Measurements from ENCODE around the gene NPEPPS. TPM values are rescaled to one million over a fixed set of nuclear protein-coding genes. Genes with fewer than 3 reads are reported as not detected.
"Not testable (repeated sequence)": the region's sequence is repeated elsewhere in the genome, so short reads cannot be mapped to it uniquely, and the experiment has no call there.

NPEPPS gene
- total and polyA plus RNA-seq, 2 of the 8 experiments (the other 6 are each of a cell fraction or from before 2014, with no cell fraction given): 53.6 to 118 TPM

GRCh38 chr17:47560517-47561043 is 29.7 kb downstream of the NPEPPS start:
- H3K23ac ChIP-seq (ENCODE audit: insufficient read length); H2BK20ac ChIP-seq (ENCODE audit: low read length); H3K27ac ChIP-seq (ENCODE audit: low read depth, low read length); H3K4me1 ChIP-seq (replicated peaks in 1 of 4; ENCODE audit: control insufficient read depth in 3 of 4, insufficient read depth in 4 of 4, low read length in 3 of 4); H2AK5ac ChIP-seq (ENCODE audit: low read depth, low read length); H3K4me3 ChIP-seq (ENCODE audit: extremely low read depth in 1 of 4, insufficient read depth in 2 of 4, low read depth in 3 of 4, low read length in 4 of 4); H2BK5ac ChIP-seq (ENCODE audit: low read depth, low read length); H3K23me2 ChIP-seq (ENCODE audit: low read depth, low read length); H2BK120ac ChIP-seq (replicated peaks; ENCODE audit: low read depth, low read length); H4K20me1 ChIP-seq (replicated peaks in 1 of 2; ENCODE audit: control insufficient read depth in 1 of 2, insufficient read depth in 2 of 2, low read length in 2 of 2); H3K79me1 ChIP-seq (ENCODE audit: low read depth, low read length); H3K9me3 ChIP-seq (ENCODE audit: insufficient read depth in 2 of 2, low read depth in 1 of 2, low read length in 1 of 2); H3K14ac ChIP-seq (ENCODE audit: insufficient read length); H3K27me3 ChIP-seq (replicated peaks in 1 of 4; ENCODE audit: control insufficient read depth in 3 of 4, extremely low read depth in 1 of 4, insufficient read depth in 3 of 4, low read length in 3 of 4); H4K8ac ChIP-seq (ENCODE audit: extremely low read depth, insufficient read depth, low read length); H3K36me3 ChIP-seq (ENCODE audit: control insufficient read depth in 2 of 4, insufficient read depth in 4 of 4, low read length in 3 of 4); H3K9ac ChIP-seq (replicated peaks in 1 of 4; ENCODE audit: extremely low read depth in 1 of 4, low read depth in 3 of 4, low read length in 3 of 4); H2BK15ac ChIP-seq (ENCODE audit: low read length); DNase-seq (ENCODE audit: low read depth in 1 of 2, low spot score in 2 of 2); H3K4ac ChIP-seq (replicated peaks; ENCODE audit: insufficient read length, low read depth, low read length); H3K18ac ChIP-seq (ENCODE audit: extremely low read depth, low read length); H2AFZ ChIP-seq (ENCODE audit: low read length); H3K4me2 ChIP-seq (ENCODE audit: insufficient read depth in 1 of 2, low read depth in 2 of 2, low read length in 2 of 2); H2BK12ac ChIP-seq (ENCODE audit: low read depth, low read length); H3K56ac ChIP-seq (replicated peaks; ENCODE audit: insufficient read length, low read depth, low read length); H4K5ac ChIP-seq (ENCODE audit: insufficient read length, low read depth, low read length); FAIRE-seq; H4K91ac ChIP-seq (replicated peaks; ENCODE audit: insufficient read length, low read length); H3K79me2 ChIP-seq (ENCODE audit: control insufficient read depth in 1 of 2, insufficient read depth in 2 of 2, low read length in 2 of 2); CTCF ChIA-PET (ENCODE audit: partially characterized antibody): not testable (repeated sequence)
- POLR2A ChIA-PET (ENCODE audit: partially characterized antibody): interaction anchor here (0.6 kb wide), 1 partner anchor 22 kb away, joined by 3 read pairs; no protein-coding TSS in a partner anchor

DNA sequence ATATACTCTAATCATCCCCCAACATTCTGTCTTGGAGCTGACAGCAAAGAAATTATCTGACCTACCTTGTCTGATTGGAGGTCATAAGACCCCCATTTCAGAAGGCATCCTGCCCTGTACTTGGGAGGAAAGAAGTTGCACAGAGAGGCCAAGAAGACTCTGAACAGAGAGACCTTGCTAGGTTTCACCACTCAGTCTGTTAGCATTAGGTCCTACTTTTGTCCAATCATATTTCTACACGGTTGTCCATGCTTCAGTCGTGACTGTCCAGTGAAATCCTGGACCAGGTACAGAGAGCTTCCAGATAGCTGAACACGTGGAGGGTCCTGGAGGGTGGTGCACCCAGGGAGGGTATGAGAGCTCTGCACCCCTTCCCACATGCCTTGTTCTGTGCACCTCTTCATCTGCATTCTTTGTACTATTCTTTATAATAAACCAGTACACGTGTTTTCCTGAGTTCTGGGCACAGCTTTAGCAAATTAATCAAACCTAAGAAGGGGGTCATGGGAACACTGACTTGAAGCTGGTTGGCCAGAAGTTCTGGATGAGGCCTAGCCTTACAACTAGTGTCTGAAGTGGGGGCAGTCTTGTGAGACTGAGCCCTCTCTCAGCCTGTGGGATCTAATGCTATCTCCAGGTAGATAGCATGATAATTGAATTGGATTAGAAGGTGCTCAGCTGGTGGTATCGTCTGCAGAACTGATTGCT is 30.9 kb downstream of the NPEPPS start:
- H3K79me1 ChIP-seq (ENCODE audit: low read depth, low read length); H3K56ac ChIP-seq (replicated peaks; ENCODE audit: insufficient read length, low read depth, low read length); H2BK15ac ChIP-seq (ENCODE audit: low read length); H3K79me2 ChIP-seq (ENCODE audit: control insufficient read depth in 1 of 2, insufficient read depth in 2 of 2, low read length in 2 of 2); H4K91ac ChIP-seq (replicated peaks; ENCODE audit: insufficient read length, low read length); H3K27ac ChIP-seq (ENCODE audit: low read depth, low read length); H2BK120ac ChIP-seq (replicated peaks; ENCODE audit: low read depth, low read length); DNase-seq (ENCODE audit: low read depth in 1 of 2, low spot score in 2 of 2); H4K8ac ChIP-seq (ENCODE audit: extremely low read depth, insufficient read depth, low read length); H3K4ac ChIP-seq (replicated peaks; ENCODE audit: insufficient read length, low read depth, low read length); H3K23me2 ChIP-seq (ENCODE audit: low read depth, low read length); H3K4me1 ChIP-seq (replicated peaks in 1 of 4; ENCODE audit: control insufficient read depth in 3 of 4, insufficient read depth in 4 of 4, low read length in 3 of 4); POLR2A ChIA-PET (ENCODE audit: partially characterized antibody); H2BK5ac ChIP-seq (ENCODE audit: low read depth, low read length); H3K4me3 ChIP-seq (ENCODE audit: extremely low read depth in 1 of 4, insufficient read depth in 2 of 4, low read depth in 3 of 4, low read length in 4 of 4); FAIRE-seq; H4K20me1 ChIP-seq (replicated peaks in 1 of 2; ENCODE audit: control insufficient read depth in 1 of 2, insufficient read depth in 2 of 2, low read length in 2 of 2); H2AFZ ChIP-seq (ENCODE audit: low read length); CTCF ChIA-PET (ENCODE audit: partially characterized antibody); H3K4me2 ChIP-seq (ENCODE audit: insufficient read depth in 1 of 2, low read depth in 2 of 2, low read length in 2 of 2); H3K36me3 ChIP-seq (ENCODE audit: control insufficient read depth in 2 of 4, insufficient read depth in 4 of 4, low read length in 3 of 4); H2BK20ac ChIP-seq (ENCODE audit: low read length); H3K18ac ChIP-seq (ENCODE audit: extremely low read depth, low read length); H2AK5ac ChIP-seq (ENCODE audit: low read depth, low read length); H2BK12ac ChIP-seq (ENCODE audit: low read depth, low read length); H4K5ac ChIP-seq (ENCODE audit: insufficient read length, low read depth, low read length); H3K14ac ChIP-seq (ENCODE audit: insufficient read length); H3K23ac ChIP-seq (ENCODE audit: insufficient read length); H3K27me3 ChIP-seq (replicated peaks in 1 of 4; ENCODE audit: control insufficient read depth in 3 of 4, extremely low read depth in 1 of 4, insufficient read depth in 3 of 4, low read length in 3 of 4); H3K9me3 ChIP-seq (ENCODE audit: insufficient read depth in 2 of 2, low read depth in 1 of 2, low read length in 1 of 2); H3K9ac ChIP-seq (replicated peaks in 1 of 4; ENCODE audit: extremely low read depth in 1 of 4, low read depth in 3 of 4, low read length in 3 of 4): not testable (repeated sequence)
- 84% methylated on average over 5 of the region's 5 CpGs; no CpG with 5 or more reads in 1 of the 2 experiments for WGBS, 2 experiments (ENCODE audit: extremely low coverage in 1 of 2, insufficient coverage in 1 of 2, insufficient read length in 1 of 2, insufficient replicate concordance in 2 of 2, low coverage in 1 of 2, low lambda C conversion rate in 2 of 2, missing lambda C conversion rate in 1 of 2)

Measured in H1 (cell line).